ENCODE data around the gene ALX4.

Gene ALX4

DNA sequence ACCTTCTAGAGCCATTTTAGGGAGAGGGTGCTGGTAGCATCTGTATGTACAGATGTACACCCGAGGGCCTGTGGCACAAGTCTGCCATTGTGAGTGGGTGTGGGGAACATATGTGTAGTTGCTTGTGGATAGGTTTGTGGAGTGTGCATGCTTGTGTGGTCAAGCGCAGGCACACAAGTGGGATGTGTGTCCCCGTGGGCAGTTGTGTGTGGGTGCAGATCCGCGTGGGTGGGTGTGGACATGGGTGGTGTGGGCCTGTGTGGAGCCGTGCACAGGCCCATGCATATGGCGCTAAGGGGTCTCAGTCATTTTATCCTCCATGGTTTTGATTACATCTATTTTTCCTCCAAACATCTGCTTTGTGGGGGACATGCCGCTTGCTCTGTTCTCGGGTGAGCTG, 28.8 kb downstream of the ALX4 start:
- no peak overlapping the region for H3K9ac ChIP-seq (ENCODE audit: low read length)
- no peaks in the 10 kb centered on the region for H3K79me2 ChIP-seq (ENCODE audit: low read length)
- H3K27ac ChIP-seq (ENCODE audit: low read length), result no peak overlapping the region
- no peaks in the 10 kb centered on the region for H3K9me3 ChIP-seq (ENCODE audit: insufficient read depth, low read length)
- no peak overlapping the region for H3K4me3 ChIP-seq (ENCODE audit: low read length)
- H3K36me3 ChIP-seq (replicated peaks; ENCODE audit: low read depth, low read length), result no peaks in the 10 kb centered on the region
- TF ChIP-seq EZH2phosphoT487 (IDR thresholded peaks at IDR 0.05; ENCODE audit: low read depth) (no peak), CTCF (IDR thresholded peaks at IDR 0.05; ENCODE audit: low read depth, low read length) (no peak)
- H3K4me2 ChIP-seq (ENCODE audit: low read length), result no peak overlapping the region
- H4K20me1 ChIP-seq (ENCODE audit: insufficient read depth, low read length), result no peaks in the 10 kb centered on the region
- no peaks in the 10 kb centered on the region for H3K4me1 ChIP-seq (ENCODE audit: low read length)
- peaks cover 9% of the 10 kb centered on the region; the same call in 1 of the 2 replicates for H3K27me3 ChIP-seq (ENCODE audit: low read depth, low read length)
- H2AFZ ChIP-seq (ENCODE audit: low read depth, low read length), result no peak overlapping the region

GRCh38 chr11:44280257-44280656, 29.7 kb downstream of the ALX4 start:
- Histone ChIP-seq H2AFZ (ENCODE audit: low read depth, low read length) (no peak overlapping the region), H3K27me3 (ENCODE audit: low read depth, low read length) (peaks cover 9% of the 10 kb centered on the region; the same call in 1 of the 2 replicates)
- TF ChIP-seq CTCF (IDR thresholded peaks at IDR 0.05; ENCODE audit: low read depth, low read length) (no peak), EZH2phosphoT487 (IDR thresholded peaks at IDR 0.05; ENCODE audit: low read depth) (no peak)

GRCh38 chr11:44279483-44279882, 30.5 kb downstream of the ALX4 start:
- H3K4me2 ChIP-seq (ENCODE audit: low read length), result no peak overlapping the region
- H3K9ac ChIP-seq (ENCODE audit: low read length), result no peak overlapping the region
- H3K27ac ChIP-seq (ENCODE audit: low read length), result no peak overlapping the region
- TF ChIP-seq CTCF (IDR thresholded peaks at IDR 0.05; ENCODE audit: low read depth, low read length) (no peak), EZH2phosphoT487 (IDR thresholded peaks at IDR 0.05; ENCODE audit: low read depth) (no peak)
- no peaks in the 10 kb centered on the region for H3K9me3 ChIP-seq (ENCODE audit: insufficient read depth, low read length)
- H2AFZ ChIP-seq (ENCODE audit: low read depth, low read length), result no peak overlapping the region
- no peak overlapping the region for H3K4me3 ChIP-seq (ENCODE audit: low read length)
- peaks cover 9% of the 10 kb centered on the region; the same call in 1 of the 2 replicates for H3K27me3 ChIP-seq (ENCODE audit: low read depth, low read length)
- H3K36me3 ChIP-seq (replicated peaks; ENCODE audit: low read depth, low read length), result no peaks in the 10 kb centered on the region
- no peaks in the 10 kb centered on the region for H3K4me1 ChIP-seq (ENCODE audit: low read length)
- H3K79me2 ChIP-seq (ENCODE audit: low read length), result no peaks in the 10 kb centered on the region
- H4K20me1 ChIP-seq (ENCODE audit: insufficient read depth, low read length), result no peaks in the 10 kb centered on the region

More at GRCh38 chr11:44280257-44280656, 29.7 kb downstream of the ALX4 start:
- Histone ChIP-seq H3K79me2 (ENCODE audit: low read length) (no peaks in the 10 kb centered on the region), H4K20me1 (ENCODE audit: insufficient read depth, low read length) (no peaks in the 10 kb centered on the region), H3K36me3 (replicated peaks; ENCODE audit: low read depth, low read length) (no peaks in the 10 kb centered on the region), H3K4me1 (ENCODE audit: low read length) (no peaks in the 10 kb centered on the region), H3K4me2 (ENCODE audit: low read length) (no peak overlapping the region), H3K4me3 (ENCODE audit: low read length) (no peak overlapping the region), H3K27ac (ENCODE audit: low read length) (no peak overlapping the region), H3K9ac (ENCODE audit: low read length) (no peak overlapping the region), H3K9me3 (ENCODE audit: insufficient read depth, low read length) (no peaks in the 10 kb centered on the region)

DNA sequence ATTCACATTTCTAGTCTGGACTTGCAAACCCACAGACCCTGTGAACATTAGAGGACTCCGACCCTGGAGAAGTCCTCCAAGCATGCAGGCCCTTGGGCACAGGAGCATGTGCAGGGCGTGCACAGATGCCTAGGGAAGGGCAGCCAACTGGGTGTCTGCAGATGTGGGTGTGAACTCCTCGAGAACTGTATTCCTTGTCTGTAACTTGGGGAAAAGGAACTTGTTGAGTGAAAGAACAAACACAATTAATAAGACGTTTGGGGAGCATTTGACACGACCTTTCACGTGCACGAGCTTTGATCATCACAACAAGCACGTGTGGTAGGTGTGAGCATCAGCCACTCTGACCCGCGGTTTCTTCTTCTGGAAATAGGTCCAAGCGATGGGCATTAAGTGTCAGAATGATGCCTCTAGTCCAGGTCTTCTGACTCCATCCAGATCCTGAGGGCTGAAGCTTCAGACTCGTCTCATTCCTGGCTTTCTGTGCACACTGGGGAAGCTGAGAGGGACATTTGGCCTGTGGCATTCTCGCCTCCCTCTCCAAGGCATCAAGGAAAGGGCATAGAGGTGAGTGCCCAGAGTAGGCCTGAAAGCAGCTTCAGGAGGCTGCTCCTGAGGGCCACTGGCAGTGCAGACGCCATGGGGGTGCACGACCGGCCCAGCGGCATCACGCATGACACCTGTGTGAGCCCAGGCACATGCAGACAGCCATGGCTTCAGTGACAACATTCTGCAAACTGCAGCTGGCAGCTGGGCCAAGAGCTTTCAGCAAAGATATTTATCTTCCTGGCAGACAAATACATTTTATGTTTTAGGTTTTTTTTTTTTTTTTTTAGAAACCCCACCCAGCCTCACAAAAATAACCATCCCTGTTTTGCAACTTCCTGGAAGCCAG, 32.5 kb downstream of the ALX4 start:
- no peak overlapping the region for H3K27ac ChIP-seq (ENCODE audit: low read length)
- TF ChIP-seq CTCF (IDR thresholded peaks at IDR 0.05; ENCODE audit: low read depth, low read length), result no peak
- no peak for TF ChIP-seq EZH2phosphoT487 (IDR thresholded peaks at IDR 0.05; ENCODE audit: low read depth)
- no peak overlapping the region for H2AFZ ChIP-seq (ENCODE audit: low read depth, low read length)
- H3K27me3 ChIP-seq (ENCODE audit: low read depth, low read length), result peaks cover 9% of the 10 kb centered on the region; the same call in 1 of the 2 replicates
- no peak overlapping the region for H3K4me2 ChIP-seq (ENCODE audit: low read length)
- no peaks in the 10 kb centered on the region for H3K36me3 ChIP-seq (replicated peaks; ENCODE audit: low read depth, low read length)
- no peaks in the 10 kb centered on the region for H3K4me1 ChIP-seq (ENCODE audit: low read length)
- no peaks in the 10 kb centered on the region for H3K9me3 ChIP-seq (ENCODE audit: insufficient read depth, low read length)
- H3K9ac ChIP-seq (ENCODE audit: low read length), result no peak overlapping the region
- no peak overlapping the region for H3K4me3 ChIP-seq (ENCODE audit: low read length)
- H4K20me1 ChIP-seq (ENCODE audit: insufficient read depth, low read length), result no peaks in the 10 kb centered on the region
- no peaks in the 10 kb centered on the region for H3K79me2 ChIP-seq (ENCODE audit: low read length)
